GM04504 (cell line): ENCODE data around the gene SMTNL2.
A peak's percentile ranks its signal among the peaks of the same experiment; 100 is the strongest.

Experiments
- DNase-seq: peaks from one replicate; pipeline ENCODE4 v3.0.0-alpha.2; 2012; ENCODE audit warnings: low read depth

Gene SMTNL2

DNA sequence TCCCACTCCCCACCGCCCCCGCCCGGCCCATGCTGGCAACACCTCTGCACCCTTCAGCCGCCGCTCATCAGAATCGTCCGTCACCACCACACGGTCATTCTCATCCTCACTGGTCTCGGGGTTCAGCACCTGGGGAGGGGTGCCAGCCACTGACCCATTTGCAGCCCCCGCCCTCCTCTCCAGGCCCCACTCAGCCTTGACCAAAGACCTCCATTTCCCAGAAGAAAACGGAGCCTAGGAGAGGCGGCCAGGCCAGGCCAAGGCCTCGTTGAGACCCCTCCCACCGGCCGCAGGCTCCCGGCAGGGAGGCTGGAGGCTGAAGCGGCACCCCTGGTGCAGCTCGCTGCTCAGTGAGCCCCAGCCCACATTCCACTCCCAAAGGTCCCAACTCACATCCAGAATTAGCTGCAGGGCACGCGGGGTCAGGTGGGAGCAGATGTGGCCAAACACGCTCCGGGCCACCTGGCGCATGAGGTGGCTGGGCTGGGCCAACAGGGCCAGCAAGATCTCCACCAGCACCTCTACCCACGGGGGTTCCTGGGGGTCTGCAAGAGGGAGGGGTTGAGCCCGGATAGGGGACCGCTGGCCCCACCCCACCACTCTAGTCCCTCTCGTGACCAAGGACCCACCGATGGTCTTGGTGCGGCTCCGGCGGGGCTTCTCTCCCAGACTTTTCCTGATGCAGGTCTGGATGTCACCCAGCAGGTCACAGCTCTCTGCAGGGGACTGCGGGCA, 38.9 kb upstream of the SMTNL2 start:
- DNase-seq, result no peak

DNA sequence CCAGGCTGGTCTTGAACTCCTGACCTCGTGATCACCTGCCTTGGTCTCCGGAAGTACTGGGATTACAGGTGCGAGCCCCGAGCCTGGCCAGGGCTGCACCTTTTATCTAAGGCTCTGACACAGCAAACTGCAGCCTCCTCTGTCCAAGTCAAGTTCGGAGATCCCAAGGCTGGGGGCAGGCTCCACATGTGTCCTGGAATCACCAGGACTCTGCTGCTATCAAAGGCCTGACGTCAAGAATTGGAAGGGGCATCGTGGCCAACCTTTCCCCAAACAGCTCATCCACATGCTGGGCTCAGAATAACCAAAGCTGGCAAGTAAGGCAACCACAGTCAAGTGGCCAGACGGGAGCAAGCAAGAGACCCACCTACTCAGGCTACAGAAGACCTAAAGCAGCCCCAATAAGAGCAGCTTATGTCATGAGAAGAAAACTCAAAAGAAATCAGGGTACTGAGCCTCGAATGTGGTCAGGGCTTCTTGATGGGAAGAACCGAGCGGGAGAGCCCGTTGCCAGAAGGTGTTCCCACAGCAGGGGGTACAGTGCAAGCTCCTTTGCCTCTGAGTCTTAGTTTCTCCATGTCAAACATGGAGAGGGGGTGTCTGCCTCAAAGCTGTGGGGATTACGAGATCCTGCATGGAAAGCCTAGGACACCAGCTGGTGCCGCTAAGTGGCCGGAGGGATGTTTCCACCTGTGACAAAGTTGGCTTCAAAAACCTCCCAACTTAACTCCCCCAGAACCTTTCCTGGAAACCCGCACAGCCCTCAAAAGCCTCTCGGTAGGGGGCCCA, 37.0 kb upstream of the SMTNL2 start:
- DNase-seq, result no peak

DNA sequence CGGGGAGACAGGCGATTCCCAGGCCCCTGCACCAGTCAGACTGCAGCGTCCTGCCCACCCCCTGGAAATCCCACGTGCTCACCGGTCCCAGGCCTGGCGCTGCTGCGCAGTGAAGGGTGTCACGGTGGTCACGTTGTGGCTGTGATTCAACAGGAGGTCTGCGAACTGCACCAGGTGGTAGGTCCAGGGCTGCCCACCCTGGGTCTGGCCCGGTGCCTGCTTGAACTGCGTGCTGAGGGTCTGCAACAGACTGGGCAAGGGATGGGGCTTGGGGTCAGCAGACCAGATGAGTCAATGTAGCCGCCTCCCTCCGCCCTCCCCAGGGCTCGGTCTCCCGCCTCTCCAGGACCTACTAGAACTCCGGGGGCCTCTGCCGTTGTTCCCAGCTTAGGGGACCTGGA, 36.3 kb upstream of the SMTNL2 start:
- DNase-seq, result no peak

DNA sequence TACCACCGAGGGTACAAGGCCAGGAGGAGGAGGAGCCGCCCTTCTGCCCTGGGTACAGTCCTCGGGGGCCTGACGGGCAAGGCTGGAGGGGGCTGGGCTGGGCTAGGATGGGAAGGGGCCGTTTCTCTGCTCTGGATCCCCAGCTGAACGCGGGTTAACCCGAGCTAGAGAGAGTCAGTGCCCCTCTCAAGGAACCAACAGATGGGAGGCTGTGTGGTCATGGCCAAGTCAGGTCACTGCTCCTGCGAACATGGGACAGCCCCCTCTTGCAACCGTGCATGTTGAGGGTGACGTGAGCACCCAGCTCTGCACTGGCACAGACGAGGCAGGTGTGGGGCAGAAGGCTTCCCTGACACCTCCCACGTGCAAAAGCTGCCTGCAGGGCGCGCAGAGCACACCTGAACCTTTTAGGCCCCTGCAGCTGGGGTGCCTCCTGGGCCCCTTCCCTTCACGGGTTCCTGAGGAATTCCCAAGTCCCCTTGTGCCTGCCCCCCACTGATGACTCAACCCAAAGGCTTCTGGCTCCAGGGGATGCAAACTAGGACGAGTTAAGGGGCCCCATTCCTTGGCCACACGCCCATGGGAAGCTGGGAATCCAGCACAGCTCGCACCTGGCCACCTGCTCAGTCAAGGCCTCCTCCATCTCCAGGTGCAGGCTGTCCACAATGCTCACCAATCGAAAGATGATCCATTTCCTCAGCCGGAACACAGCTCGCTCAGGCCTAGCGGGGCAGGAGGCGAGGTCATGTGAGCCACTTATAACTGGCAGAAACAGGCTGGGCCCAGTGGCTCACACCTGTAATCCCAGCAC, 35.4 kb upstream of the SMTNL2 start:
- DNase-seq, result no peak

DNA sequence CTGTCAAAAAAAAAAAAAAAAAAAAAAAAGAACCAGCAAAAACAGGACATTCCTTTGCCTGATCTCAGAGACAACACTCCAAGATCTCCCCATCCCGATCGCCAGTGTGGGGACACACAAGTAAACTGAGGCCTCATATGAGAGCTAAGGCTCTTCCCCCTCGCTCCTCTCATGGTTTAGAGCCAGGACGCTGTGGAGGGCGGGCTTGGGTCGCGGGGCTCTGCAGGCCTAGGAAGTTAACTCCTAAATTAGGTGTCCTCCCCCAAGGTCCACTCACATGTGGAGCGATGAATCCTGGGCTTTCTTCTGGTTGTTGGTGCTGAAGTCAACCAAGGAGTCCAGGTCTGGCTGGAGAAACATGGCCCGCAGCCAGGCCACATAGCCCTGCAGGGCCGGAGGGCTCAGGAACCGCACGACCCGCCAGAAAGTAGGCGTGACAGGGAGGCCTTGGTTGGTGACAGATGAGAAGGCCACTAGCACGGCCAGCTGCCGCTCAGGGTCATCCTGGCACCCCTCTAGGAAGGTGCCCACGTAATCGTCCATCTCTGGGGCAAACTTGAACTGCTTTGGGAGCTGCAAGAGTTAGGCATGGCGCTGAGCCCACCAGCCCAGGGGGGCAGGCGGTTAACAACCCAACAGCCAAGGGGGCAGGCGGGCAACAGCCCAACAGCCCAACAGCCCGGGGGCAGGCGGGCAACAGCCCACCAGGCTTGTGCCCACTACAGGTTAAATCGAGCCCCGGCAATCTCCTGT, 34.4 kb upstream of the SMTNL2 start:
- DNase-seq, result no peak

DNA sequence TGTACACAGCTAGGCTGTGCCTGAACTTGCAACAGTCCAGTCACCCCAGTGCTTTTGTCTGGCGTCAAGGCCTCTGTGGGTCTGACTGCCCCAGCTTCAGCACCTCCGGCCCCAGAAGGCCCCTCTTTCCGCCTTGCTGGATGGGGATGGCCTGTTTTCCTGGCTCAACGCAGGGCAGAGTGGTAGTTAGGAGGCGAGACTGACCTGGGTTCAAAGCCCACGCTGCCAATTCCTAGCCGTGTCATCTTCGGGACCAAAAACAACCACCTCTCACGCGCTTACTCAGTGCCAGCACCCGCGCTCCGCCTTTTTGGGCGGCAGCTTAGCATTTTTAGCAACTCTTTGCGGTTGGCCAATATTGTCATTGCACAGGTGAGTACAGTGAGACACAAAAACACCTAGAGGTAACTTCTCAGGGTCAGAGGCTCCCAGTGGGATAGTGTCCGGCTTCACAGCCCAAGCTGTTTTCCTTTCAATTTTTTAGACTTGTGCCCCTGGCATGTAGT, 33.7 kb upstream of the SMTNL2 start:
- no peak for DNase-seq

DNA sequence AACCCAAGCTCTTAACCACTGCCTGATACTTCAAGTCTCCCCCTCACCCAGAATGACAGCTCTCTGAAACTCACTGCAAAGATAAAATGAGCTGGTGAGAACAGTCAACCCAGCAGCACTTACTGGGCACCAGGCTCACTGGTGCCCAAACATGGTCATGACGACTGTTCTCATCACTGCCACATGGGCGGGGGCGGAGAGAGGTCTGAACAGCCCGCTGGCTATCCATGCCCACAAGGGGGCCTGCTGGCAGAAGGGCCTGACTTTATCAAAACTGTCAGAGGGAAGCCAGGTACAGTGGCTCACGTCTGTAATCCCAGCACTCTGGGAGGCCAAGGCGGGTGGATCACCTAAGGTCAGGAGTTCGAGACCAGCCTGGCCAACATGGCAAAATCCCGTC, 33.2 kb upstream of the SMTNL2 start:
- DNase-seq, result no peak

DNA sequence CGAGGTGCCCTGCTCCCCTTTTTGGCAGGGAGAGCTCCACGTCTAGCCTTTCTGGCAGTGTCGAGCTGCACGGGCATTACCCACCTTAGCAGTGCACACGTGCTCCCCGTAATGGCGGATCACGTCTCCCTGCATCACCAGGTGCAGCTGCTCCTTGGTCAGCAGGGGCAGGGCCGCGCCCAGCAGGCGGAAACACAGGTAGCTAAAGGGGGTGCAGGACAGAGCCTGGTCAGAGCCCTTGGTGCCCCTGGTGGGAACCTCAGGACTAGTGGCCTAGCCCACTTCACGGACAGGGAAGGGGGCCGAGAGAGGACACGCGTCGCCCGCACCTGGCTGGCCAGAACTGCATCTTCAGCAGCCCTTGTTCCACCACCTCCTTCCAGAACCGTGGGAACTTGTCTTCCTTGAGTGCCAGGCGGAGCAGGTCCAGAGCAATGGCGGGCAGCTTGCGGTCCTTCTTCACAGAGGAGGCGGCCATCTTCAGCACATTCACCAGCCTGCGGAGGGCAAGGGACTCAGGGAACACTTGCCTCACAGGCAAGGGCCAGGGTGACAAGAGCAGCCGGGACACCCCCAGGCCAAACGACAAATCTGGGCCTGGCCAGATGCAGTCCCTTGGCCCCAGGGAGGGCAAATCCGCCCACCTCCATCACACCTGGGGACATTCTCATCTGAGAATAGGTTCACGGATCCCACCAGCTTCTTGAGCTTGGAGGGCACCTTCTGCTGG, 32.4 kb upstream of the SMTNL2 start:
- no peak for DNase-seq

DNA sequence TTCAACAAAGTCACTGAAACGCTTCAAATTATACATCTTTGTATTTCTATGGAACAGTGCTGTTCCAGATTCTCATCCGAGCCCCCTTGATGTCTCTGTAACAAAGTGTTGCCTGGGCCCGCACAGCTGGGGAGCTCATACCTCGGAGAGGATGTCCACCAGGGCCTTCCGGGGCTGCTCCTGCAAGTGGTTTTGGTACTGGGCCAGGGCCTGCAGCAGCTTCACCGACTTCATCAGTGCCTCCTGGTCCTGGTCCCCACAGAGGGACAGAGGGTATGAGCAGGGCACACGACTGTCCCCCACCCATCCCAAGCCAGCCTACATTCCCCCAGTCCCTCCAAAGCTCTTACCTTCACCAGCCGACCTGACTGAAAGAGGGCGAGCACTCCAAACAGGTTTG, 30.7 kb upstream of the SMTNL2 start:
- no peak for DNase-seq

DNA sequence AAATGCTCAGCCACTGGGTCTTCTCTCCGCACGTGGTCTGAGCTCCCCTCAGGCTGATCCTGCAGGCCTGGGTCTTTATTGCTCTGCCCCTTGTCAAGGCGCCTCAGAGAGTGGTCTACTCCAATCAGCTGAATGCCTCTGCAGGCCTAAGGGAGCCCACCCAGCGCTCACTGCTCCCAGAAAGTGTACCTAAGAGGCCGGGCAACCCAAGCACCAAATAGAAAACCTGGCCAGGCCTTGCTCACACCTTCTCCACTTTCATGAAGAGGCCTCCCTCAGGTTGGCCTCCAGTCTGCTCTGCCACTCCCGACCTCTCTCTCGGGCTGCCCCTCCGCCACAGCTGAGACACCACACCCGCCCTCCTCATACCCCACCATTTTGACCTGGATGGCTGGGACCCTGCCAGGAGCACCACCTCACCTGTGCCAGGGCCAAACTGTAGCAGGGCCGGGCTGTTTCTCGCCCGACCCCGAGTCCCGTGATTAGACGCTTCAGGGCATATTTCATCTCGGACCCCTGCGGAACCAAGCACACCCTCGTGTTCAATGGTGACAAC, 29.8 kb upstream of the SMTNL2 start:
- no peak for DNase-seq

DNA sequence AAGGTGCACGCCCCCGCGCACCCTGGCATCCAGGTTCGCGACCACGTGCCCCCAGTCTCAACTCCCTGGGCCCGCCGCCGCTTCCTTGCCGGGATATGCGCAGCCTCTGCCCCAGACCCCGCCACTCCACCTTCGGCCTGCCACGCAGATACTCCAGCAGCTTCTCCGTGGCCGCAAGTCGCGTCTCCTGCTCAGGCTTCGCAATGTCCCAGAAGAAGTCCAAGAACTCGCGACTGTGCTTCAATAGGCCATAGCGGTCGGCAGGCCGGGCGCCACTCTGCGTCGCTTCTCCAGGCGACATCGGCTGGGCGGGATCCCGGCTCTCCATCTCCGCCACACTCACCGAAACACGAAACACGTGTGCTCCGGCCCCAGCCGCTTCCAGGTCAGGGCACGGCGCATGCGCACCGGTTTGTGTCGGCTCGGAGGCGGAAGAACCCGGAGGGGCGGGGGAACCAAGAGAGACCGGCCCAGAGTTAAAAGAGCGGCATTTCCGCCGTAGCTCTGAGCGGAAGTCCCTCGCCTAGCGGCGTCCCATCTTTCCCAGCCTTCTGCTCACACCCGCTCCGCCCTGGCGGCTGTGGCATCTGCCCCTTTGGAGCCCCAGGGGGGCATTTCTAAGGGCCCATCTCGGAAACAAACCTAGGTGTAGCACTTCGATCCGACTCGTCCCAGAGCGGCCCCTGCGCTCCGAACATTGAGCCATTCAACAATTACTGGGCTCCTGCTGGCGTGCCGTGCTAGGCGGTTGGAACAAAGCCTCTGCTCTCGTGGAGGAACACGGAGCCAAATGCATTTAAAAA, 29.1 kb upstream of the SMTNL2 start, which contains the start of gene MYBBP1A:
TSS of gene MYBBP1A (minus strand) at position 388 of the 803 bp plus-strand sequence. CDS start at position 328, 60 bp downstream.
- peak; percentile 89 for DNase-seq

DNA sequence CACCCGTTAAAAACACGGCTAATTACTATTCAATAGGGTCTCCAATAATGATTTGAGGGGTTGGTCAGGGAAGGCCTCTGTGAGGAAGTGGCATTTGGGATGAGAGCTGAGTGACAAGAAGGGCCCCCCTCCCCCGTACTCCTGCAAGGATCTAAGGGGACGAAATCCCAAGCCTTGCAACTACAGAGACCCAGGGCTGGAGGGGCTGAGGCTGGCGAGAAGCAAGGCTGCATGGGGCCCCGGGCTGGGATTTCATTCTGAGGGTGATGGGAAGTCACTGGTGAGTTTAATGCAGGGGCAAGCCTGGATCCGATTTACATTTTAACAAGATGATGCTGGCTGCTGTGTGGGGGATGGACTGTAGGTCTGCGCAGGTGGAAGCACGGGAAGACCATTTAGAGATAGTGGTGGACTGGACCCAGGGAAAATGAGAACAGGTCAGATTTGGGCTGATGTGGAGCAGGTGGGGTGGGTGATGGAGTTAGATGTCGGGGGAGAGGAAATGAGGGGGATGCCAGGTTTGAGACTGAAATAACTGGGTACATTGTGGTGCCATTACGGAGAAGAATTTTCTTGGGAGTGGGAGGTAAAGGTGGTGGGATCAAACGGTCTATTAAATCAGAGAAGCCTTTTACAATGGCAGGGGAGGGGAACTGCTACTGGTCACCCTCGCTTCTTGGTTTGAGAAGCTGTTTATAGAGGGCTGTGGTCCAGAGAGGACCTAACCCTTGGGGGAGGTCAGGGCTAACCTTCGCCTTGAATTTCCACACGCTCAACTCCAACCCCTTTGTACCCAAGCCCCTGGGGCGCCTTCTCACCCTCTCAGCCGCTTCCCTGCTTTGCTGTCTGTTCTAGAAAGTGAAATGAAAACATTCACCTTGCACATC, 28.2 kb upstream of the SMTNL2 start:
- DNase-seq, result no peak

DNA sequence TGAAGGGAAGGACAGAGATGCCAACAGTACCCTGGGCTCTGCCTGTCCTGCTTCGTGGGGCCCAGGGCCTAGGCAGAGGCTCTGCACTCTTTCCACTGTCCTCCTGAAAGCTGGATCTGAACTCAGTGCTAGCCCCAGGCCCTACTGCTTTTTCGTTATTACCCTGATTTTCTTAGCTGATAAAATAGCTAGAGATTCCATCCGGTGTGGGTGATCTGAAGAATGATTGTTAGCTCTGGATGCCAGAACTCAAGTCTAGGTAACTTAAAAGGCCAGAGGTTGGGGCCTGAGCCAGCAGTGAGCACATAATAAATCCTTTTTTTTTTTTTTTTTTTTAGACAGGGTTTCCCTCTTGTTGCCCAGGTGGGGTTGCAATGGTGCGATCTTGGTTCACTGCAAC, 27.3 kb upstream of the SMTNL2 start:
- no peak for DNase-seq

DNA sequence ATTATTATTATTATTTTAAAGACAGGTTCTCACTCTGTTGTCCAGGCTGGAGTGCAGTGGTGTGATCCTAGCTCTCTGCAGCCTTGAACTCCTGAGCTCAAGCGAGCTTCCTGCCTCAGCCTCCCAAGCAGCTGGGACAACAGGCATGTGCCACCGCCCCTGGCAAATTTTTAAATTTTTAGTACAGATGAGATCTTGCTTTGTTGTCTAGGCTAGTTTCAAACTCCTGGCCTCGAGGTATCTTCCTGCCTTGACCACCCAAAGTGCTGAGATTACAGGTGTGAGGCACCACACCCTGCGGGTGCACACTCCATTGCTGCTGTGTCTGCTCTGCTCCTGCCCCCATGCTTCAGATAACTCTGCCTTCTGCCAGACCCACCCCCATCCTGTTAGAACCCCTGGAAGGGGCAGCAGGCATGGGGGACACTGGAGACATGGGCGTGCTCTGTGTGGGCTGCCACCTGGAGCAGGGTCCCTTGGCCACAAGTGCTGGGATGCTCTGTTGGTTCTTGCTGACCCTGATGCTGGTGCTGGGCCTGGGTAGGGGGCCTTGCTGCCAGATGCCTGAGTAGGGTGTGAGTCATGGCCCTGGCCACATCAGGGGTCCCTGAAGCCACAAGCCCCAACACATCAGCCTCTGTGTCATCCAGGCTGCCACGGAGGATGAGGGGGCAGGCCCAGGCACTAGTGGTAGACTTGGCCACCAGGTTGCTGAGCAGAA, 26.5 kb upstream of the SMTNL2 start:
- DNase-seq, result no peak

DNA sequence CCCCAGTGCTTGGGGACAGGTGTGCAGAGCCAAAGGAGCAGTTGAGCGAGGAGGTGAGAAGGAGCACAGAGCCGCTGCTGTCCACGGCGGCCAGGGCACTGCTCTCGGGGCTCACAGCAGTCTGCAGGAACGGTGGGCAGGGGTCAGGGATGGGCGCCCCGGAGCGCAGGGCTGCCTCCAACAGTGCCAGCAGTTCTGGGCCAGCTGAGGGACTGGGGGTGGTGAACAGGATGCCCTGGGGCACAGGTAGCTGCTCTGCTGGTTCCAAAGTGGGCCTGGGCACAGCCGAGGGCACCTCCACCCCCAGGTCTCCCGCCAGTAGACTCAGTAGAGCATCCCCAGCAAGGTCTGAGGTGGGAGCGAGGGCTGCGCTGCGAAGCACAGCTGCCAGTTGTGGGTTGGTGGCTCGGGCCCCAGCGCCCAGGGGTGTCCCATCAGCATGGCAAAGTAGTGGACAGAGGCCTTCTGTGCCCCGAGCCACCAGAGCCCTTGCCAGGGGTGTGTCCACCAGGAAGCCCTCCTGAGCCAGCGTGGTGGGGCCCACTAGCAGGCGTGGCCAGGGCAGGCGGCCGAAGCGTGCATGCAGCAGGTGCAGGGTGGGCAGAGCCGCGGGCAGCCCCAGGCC, 25.9 kb upstream of the SMTNL2 start:
- DNase-seq, result no peak

DNA sequence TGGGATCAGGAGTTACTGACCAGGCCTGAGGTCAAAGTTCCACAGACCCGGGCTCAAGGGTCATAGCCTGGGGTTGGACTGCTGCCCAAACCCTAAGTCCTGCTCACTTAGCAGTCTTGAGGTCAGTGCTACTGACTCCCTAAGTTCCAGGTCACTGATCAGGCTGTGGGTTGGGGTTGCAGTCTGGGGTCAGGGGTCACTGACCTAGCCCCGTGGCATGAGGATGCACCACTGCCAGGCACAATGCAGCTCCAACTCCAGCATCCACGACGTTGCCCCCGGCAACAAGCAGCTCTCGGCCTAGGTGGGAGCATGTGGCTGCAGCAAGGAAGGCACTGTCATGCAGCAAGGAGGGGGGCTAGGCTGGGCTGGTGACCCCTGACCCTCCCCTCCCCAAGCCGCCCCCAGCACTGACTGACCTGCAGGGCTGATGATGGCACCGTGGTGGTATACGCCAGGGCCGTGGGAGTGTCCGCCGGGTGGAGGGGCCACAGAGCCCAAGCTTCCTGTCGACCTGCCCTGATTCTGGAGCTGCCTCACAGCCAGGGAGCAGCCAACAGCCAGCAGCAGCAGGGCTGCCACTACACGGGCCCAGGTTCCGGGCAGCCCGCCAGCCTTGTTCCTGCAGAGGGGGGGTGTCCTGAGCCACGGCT, 25.1 kb upstream of the SMTNL2 start:
- no peak for DNase-seq

DNA sequence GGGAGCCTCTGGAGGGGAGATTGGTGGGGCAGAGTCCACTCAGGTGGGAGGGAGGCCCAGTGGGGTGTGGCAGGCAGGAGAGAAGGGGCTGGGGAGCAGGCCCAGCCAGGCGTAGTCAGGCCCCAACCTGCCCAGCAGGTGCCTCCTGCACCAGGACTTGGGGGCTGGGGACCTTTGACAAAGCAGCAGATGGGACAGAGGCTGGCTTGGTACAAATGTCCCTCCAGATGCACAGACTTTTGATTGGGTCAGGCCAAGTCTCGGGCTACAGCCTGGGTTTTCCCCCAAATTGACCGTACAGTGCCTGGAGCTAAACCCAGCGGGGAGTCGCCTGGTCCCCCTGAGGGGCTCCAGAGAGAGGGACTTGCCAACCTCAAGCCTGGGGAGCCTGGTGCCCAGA, 24.4 kb upstream of the SMTNL2 start:
- DNase-seq, result no peak
